Sigmoid colon (tissue), 4 donors: ENCODE results near the gene HPCAL1.

Source experiments
- CTCF ChIP-seq, 4 experiments: fragments of 450-650 bp in 3 of 4; fragments of 200-600 bp in 1 of 4; IDR thresholded peaks; one replicate each; pipeline ENCODE4 v1.5.1; 2016 to 2019; ENCODE audit warnings: antibody characterized with exemption in 4 of 4, mild to moderate bottlenecking in 3 of 4, moderate library complexity in 2 of 4
- EP300 ChIP-seq, 4 donors: sonication (generic); formaldehyde crosslinking; IDR thresholded peaks; one replicate each; pipeline ENCODE4 v1.6.1; 2017; ENCODE audit warnings: antibody characterized with exemption in 4 of 4

GRCh38 chr2:10406491-10407188 lies 103.9 kb downstream of the HPCAL1 start:
- TF ChIP-seq CTCF (IDR thresholded peaks at IDR 0.05): no peak
- no peak for TF ChIP-seq EP300 (IDR thresholded peaks at IDR 0.05)
